GM13977 (cell line): ENCODE data around the gene CPNE1.
A peak's percentile ranks its signal among the peaks of the same experiment; 100 is the strongest.

Experiments
- DNase-seq: peaks from one replicate; pipeline ENCODE4 v3.0.0; 2012; ENCODE audit warnings: low spot score
- CTCF ChIP-seq: IDR thresholded peaks from 2 replicates; pipeline ENCODE4 v1.5.1; 2012; ENCODE audit warnings: mild to moderate bottlenecking, control low read depth; ENCODE audit not compliant: insufficient read depth; ENCODE audit errors: extremely low read depth, missing control alignments
- in situ Hi-C: fragments of 300-500 bp; cut with MboI; formaldehyde crosslinking; loops from one replicate; pipeline ENCODE4 v1.12.0; 2022; ENCODE audit warnings: low sequenced_read_pairs, low pct_unique_long_range_greater_than_20kb, mixed read lengths, inconsistent platforms; ENCODE audit not compliant: unreplicated experiment

The CPNE1 gene

GRCh38 chr20:35700625-35701148, 36.0 kb upstream of the CPNE1 start:
- no peak for TF ChIP-seq CTCF
- no peak for DNase-seq
- in situ Hi-C loops, result no loop called here

DNA sequence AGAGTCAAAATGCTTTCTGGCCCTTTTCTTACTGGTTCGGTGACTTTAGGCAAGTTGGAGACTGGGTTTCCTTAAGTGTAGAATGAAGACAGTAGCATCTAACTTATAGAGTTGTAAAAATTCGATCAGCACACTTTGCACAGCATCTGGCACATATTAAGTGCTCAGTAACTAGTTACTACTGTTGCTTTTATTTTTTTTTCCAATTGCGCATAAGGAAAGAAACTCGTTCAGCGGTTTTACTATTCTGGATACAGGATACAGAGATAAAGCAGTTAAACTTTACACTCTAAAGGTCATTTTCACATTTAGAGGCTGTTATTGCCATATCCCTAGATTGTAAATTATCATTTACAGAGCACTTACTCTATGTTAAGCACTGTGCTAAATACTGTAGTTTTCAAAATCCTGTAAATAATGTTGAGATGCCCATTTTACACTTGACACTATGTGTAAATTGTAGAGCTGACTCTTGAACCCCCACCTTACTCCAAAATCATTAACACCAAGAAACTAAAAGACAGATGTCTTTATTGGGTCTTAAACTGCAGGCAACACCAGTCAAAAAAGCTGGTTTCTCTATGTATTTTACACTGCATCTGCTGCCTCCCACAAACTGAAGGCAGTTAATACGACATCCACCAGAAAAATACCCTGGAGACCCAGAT, 35.4 kb upstream of the CPNE1 start:
- in situ Hi-C loops, result no loop called here
- DNase-seq, result no peak
- no peak for TF ChIP-seq CTCF

DNA sequence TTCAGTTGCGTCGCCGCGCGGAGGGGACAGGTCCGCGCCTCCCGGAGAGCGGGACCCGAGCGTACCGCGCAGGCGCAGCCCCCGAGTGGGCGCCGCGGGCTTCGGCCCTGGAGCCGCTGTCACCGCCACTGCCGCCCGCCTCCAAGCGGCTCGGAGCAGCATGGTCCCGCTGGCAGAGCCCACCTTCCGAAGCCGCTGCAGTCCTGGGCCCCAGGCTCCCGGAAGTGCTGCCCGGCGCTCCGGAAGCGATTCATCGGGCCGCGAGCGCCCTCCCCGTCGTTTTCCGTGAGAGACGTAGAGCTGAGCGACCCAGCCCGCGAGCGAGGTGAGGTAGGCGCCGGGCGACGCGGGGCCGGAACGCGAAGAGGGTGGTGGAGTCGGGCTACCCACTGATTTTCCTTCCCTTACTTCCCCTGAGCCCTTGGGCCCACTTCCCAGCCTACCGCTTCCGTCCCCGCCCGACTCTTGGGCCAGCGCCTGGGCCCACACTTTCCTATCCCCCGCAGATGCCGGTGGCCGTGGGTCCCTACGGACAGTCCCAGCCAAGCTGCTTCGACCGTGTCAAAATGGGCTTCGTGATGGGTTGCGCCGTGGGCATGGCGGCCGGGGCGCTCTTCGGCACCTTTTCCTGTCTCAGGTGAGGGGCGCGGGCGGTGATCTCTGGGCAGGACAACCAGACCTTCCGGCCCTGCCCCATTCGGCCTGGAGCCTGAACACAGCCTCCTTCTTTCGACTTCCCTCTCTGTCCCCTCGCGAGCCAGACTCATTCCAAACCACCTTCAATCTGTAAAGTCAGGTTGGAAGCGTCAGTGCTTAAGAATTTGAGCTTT, 34.6 kb upstream of the CPNE1 start, which contains the start of the genes NFS1 and ROMO1:
Gene NFS1, minus strand, starts transcription at position 226 of the 830 bp plus-strand sequence. Its CDS starts 64 bp downstream, at position 162.
Gene ROMO1, plus strand, starts transcription at position 279 of the 830 bp plus-strand sequence. Its CDS starts 228 bp downstream, at position 507.
- peak; percentile 30 for TF ChIP-seq CTCF
- in situ Hi-C loops, result no loop called here
- DNase-seq, result peak; percentile 94

DNA sequence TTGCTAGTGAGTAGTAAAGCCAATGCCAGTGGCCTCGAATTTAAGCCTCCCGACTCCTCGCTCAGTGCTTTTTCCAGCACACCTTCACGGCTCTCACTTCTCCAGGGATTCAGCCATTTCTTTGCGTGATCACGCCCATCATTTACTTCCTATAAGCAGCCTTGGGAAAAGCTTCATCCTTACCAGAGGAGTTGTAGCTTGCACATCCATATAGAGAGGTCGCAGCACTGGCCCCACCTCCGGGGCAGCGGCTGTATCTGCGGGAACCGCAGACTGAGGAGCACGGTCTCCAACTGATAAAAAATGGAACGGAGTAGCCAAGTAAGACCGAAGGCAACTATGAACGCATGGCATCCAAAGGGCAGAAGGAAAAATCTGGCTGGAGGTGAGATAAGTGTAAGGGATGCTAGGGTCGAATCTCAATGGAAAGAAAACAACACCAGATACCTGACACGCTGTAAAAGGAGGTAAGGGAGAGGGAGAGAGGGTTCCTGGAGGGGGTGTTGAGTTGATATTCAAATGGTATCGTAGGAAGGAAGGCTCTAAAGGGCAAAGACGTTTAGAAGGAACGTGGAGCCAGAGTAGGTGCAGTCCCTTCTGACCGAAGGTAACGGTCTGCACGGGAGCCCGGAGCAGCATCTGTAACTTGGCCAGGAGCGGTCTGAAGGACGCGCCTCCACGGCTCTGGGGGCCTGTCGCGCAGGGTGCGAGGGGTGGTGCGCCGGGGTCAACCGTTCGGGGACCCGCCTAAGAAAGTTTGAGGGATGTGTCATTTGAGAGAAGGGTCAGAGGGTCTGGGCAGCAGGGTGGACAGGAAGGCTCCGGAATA, 33.8 kb upstream of the CPNE1 start:
- DNase-seq, result peak; percentile 50
- TF ChIP-seq CTCF, result no peak
- in situ Hi-C loops, result no loop called here

DNA sequence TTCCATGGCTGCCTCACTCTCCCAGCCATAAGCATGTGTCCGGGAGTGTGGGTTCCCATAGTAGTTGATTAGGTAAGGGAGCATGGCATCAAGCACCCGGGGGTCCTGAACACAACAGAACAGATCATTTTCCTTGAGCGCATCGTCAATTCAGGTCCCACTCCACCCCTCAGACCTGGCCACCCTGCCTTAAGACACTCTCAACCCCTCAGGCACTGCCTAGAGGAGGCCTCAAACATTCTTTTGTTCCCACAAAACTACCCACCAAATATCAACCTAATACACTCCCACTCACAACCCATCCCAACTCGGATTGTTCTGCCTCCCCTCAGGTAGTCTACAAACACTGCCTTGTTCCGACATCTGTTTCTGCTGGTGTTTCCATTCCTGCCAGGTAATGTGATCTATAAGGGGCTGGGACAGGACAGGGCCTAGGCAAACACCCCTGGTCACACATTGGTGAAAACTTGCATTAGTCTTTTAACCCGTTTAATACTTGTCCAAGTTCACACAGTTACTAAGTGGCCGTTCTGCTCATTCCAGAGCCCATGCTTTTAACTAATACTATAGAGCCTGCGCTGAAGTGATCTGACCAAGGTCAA, 33.1 kb upstream of the CPNE1 start:
- DNase-seq, result no peak
- TF ChIP-seq CTCF, result no peak
- in situ Hi-C loops, result no loop called here

GRCh38 chr20:35695978-35696377, 31.3 kb upstream of the CPNE1 start:
- no peak for DNase-seq
- in situ Hi-C loops, result no loop called here

More at GRCh38 chr20:35695978-35696377, 31.3 kb upstream of the CPNE1 start:
- TF ChIP-seq CTCF, result no peak
